B cell (primary cell): Measurements from ENCODE around the gene SYT2.

ENCODE experiments used
- CTCF ChIP-seq: fragments of 200-600 bp; IDR thresholded peaks from one replicate; pipeline ENCODE4 v1.8.0; 2022; ENCODE audit warnings: antibody characterized with exemption, mild to moderate bottlenecking
- EZH2 ChIP-seq: IDR thresholded peaks from 2 replicates; pipeline ENCODE4 v1.6.1; 2012; ENCODE audit warnings: borderline replicate concordance, low read depth, mild to moderate bottlenecking, moderate library complexity, low read length; ENCODE audit not compliant: insufficient read depth, poor library complexity, severe bottlenecking

GRCh38 chr1:202716654-202717053, 6.4 kb upstream of the SYT2 start:
- no peak for TF ChIP-seq CTCF
- no peak for TF ChIP-seq EZH2
